GM21529 (cell line): Measurements from ENCODE around the gene TYRO3.
"Not testable (repeated sequence)": the region's sequence is repeated elsewhere in the genome, so short reads cannot be mapped to it uniquely, and the experiment has no call there.

Experiments
- ATAC-seq: cut with Tn5 transposase; IDR thresholded peaks from one replicate; pipeline ENCODE4 v1.9.1; 2021; ENCODE audit not compliant: unreplicated experiment

Gene TYRO3

GRCh38 chr15:41553731-41554130 lies 5.3 kb upstream of the TYRO3 start:
- no peak for ATAC-seq

GRCh38 chr15:41554343-41554742 lies 4.7 kb upstream of the TYRO3 start:
- ATAC-seq = no peak

GRCh38 chr15:41554915-41555314 lies 4.1 kb upstream of the TYRO3 start:
- ATAC-seq = no peak

- no peak for ATAC-seq
Measured at GRCh38 chr15:41556677-41557076, 2.3 kb upstream of the TYRO3 start.

GRCh38 chr15:41557673-41558399 lies 1.2 kb upstream of the TYRO3 start:
- ATAC-seq = no peak

- ATAC-seq = no peak
Measured at GRCh38 chr15:41559239-41559782, 299 bp downstream of the TYRO3 start.

- no peak for ATAC-seq
Measured at GRCh38 chr15:41560572-41560874, 1.5 kb downstream of the TYRO3 start.

- ATAC-seq = no peak
Measured at GRCh38 chr15:41561104-41561776, 2.2 kb downstream of the TYRO3 start.

GRCh38 chr15:41561777-41562145 lies 2.7 kb downstream of the TYRO3 start:
- no peak for ATAC-seq

GRCh38 chr15:41562244-41562643 lies 3.2 kb downstream of the TYRO3 start:
- no peak for ATAC-seq

GRCh38 chr15:41562784-41563198 lies 3.8 kb downstream of the TYRO3 start:
- ATAC-seq = no peak

GRCh38 chr15:41564286-41564959 lies 5.4 kb downstream of the TYRO3 start:
- no peak for ATAC-seq

- ATAC-seq = no peak
Measured at GRCh38 chr15:41564960-41565502, 6.0 kb downstream of the TYRO3 start.

- no peak for ATAC-seq
Measured at GRCh38 chr15:41565702-41566101, 6.7 kb downstream of the TYRO3 start.

- no peak for ATAC-seq
Measured at GRCh38 chr15:41566121-41566885, 7.3 kb downstream of the TYRO3 start.

GRCh38 chr15:41567261-41567660 lies 8.2 kb downstream of the TYRO3 start:
- no peak for ATAC-seq

- no peak for ATAC-seq
Measured at GRCh38 chr15:41567862-41568261, 8.8 kb downstream of the TYRO3 start.

GRCh38 chr15:41568350-41569017 lies 9.5 kb downstream of the TYRO3 start:
- no peak for ATAC-seq

- not testable (repeated sequence) for ATAC-seq
Measured at GRCh38 chr15:41569232-41569631, 10.2 kb downstream of the TYRO3 start.

- no peak for ATAC-seq
Measured at GRCh38 chr15:41570764-41571163, 11.8 kb downstream of the TYRO3 start.
